B cell (primary cell): ENCODE results near the gene CIP2A. TPM values are rescaled to one million over a fixed set of nuclear protein-coding genes. Genes with fewer than 3 reads are reported as not detected.

ENCODE experiments used
- ATAC-seq: fragments of 200-7000 bp; cut with Tn5 transposase; one replicate; pipeline ENCODE4 v1.10.0; 2021; ENCODE audit warnings: low read depth, mild to moderate bottlenecking, moderate number of reproducible peaks, moderate library complexity
- CTCF ChIA-PET: fragments of 350-600 bp; sonication (Branson Sonifier 250); formaldehyde crosslinking; loops from one replicate; lab custom pipeline; 2021; ENCODE audit warnings: antibody characterized with exemption, inconsistent platforms; lab: Charles Lee
- POLR2A ChIA-PET: fragments of 350-600 bp; sonication (Branson Sonifier 250); formaldehyde crosslinking; loops from one replicate; lab custom pipeline; 2021; ENCODE audit warnings: antibody characterized with exemption; lab: Charles Lee
- DNase-seq: peaks from one replicate; pipeline ENCODE4 v3.0.0; 2013
- H2AFZ ChIP-seq: 2 replicates; pipeline ENCODE4 v1.6.1; 2012; ENCODE audit warnings: mild to moderate bottlenecking, low read depth, low read length; ENCODE audit not compliant: insufficient read depth, poor library complexity, severe bottlenecking
- H3K27ac ChIP-seq, 2 donors: 1 replicate in 1 of 2; 2 replicates in 1 of 2; pipeline ENCODE4 v1.5.1; 2012 to 2013; ENCODE audit warnings: low read length in 2 of 2, mild to moderate bottlenecking in 2 of 2, moderate library complexity in 1 of 2
- H3K27me3 ChIP-seq, 4 experiments: fragments of 200-600 bp in 1 of 4; sonication (generic) in 1 of 4; replicated peaks in 1 of 4; 1 replicate in 2 of 4; 2 replicates in 2 of 4; pipeline versions ENCODE4 v1.6.1 to v1.7.0; 2013 to 2016; ENCODE audit warnings: low read length in 3 of 4, mild to moderate bottlenecking in 2 of 4, mixed read lengths in 1 of 4, moderate library complexity in 1 of 4; ENCODE audit not compliant: insufficient read depth in 4 of 4, control insufficient read depth in 3 of 4; ENCODE audit errors: control extremely low read depth in 1 of 4
- H3K36me3 ChIP-seq, 2 experiments: replicated peaks in 1 of 2; 1 replicate in 1 of 2; 2 replicates in 1 of 2; pipeline versions ENCODE4 v1.6.1 to v1.7.1; 2013; ENCODE audit warnings: low read length in 1 of 2; ENCODE audit not compliant: insufficient read depth in 2 of 2, control insufficient read depth in 1 of 2; ENCODE audit errors: control extremely low read depth in 1 of 2, extremely low read depth in 1 of 2
- H3K4me1 ChIP-seq, 2 donors: fragments of 200-600 bp in 1 of 2; sonication (generic) in 1 of 2; 1 replicate in 1 of 2; 2 replicates in 1 of 2; pipeline versions ENCODE4 v1.5.1 to v1.6.1; 2013 to 2017; ENCODE audit warnings: low read length in 2 of 2; ENCODE audit not compliant: control insufficient read depth in 2 of 2, insufficient read depth in 2 of 2
- H3K4me2 ChIP-seq: replicated peaks from 2 replicates; pipeline ENCODE3; 2012; ENCODE audit warnings: mild to moderate bottlenecking, low read depth, low read length; ENCODE audit not compliant: poor library complexity, severe bottlenecking
- H3K4me3 ChIP-seq, 5 experiments: fragments of 200-600 bp in 1 of 5; sonication (generic) in 1 of 5; 1 replicate in 3 of 5; 2 replicates in 2 of 5; pipeline versions ENCODE4 v1.5.1 to v1.7.0; 2011 to 2016; ENCODE audit warnings: low read length in 4 of 5, mild to moderate bottlenecking in 4 of 5, low read depth in 2 of 5, control low read depth in 1 of 5, moderate library complexity in 1 of 5; ENCODE audit not compliant: insufficient read depth in 1 of 5; ENCODE audit errors: control extremely low read depth in 1 of 5, extremely low read depth in 1 of 5
- H3K79me2 ChIP-seq: fragments of 200-600 bp; sonication (generic); one replicate; pipeline ENCODE4 v1.6.0; 2016; ENCODE audit warnings: low read length; ENCODE audit not compliant: control insufficient read depth, insufficient read depth
- H3K9ac ChIP-seq: fragments of 200-600 bp; sonication (generic); 2 replicates; pipeline ENCODE4 v1.6.1; 2017; ENCODE audit warnings: mild to moderate bottlenecking, low read length, moderate library complexity
- H3K9me3 ChIP-seq, 3 donors: one replicate each; pipeline versions ENCODE4 v1.6.1 to v1.7.1; 2013; ENCODE audit warnings: low read length in 2 of 3; ENCODE audit not compliant: control insufficient read depth in 2 of 3, insufficient read depth in 1 of 3; ENCODE audit errors: control extremely low read depth in 1 of 3
- H4K20me1 ChIP-seq: 2 replicates; pipeline ENCODE4 v1.6.0; 2012; ENCODE audit warnings: mild to moderate bottlenecking, low read length; ENCODE audit not compliant: insufficient read depth, control insufficient read depth, poor library complexity, severe bottlenecking
- H3K27ac Mint-ChIP-seq: one replicate; pipeline ENCODE4 v1.8.0; 2021; ENCODE audit warnings: mixed read lengths
- H3K27me3 Mint-ChIP-seq: one replicate; pipeline ENCODE4 v1.8.0; 2021; ENCODE audit warnings: mixed read lengths
- H3K4me1 Mint-ChIP-seq: one replicate; pipeline ENCODE4 v1.8.0; 2021; ENCODE audit warnings: mixed read lengths
- H3K4me3 Mint-ChIP-seq: one replicate; pipeline ENCODE4 v1.8.0; 2021; ENCODE audit warnings: mixed read lengths
- H3K9me3 Mint-ChIP-seq: one replicate; pipeline ENCODE4 v1.8.0; 2022; ENCODE audit warnings: mixed read lengths; ENCODE audit not compliant: insufficient read depth
- CTCF ChIP-seq: fragments of 200-600 bp; IDR thresholded peaks from one replicate; pipeline ENCODE4 v1.8.0; 2022; ENCODE audit warnings: antibody characterized with exemption, mild to moderate bottlenecking
- EZH2 ChIP-seq: IDR thresholded peaks from 2 replicates; pipeline ENCODE4 v1.6.1; 2012; ENCODE audit warnings: borderline replicate concordance, low read depth, mild to moderate bottlenecking, moderate library complexity, low read length; ENCODE audit not compliant: insufficient read depth, poor library complexity, severe bottlenecking
- WGBS: methylation state at CpG from one replicate; pipeline ENCODE4 v1.1.5; 2013; ENCODE audit warnings: missing lambda C conversion rate; ENCODE audit not compliant: insufficient coverage; 5-methylcytosine and 5-hydroxymethylcytosine counted together
- intact Hi-C: fragments of 100-400 bp; cut with micrococcal nuclease; formaldehyde crosslinking; loops from one replicate; pipeline ENCODE4 v1.10.0; 2022
- polyA plus RNA-seq: library from polyadenylated mRNA; depleted of rRNA; stranded (reverse); fragments of >200 nt; gene quantifications from 2 replicates; pipeline ENCODE4 v1.2.3, GENCODE V29; 2012
- total RNA-seq, 2 donors: library from RNA; stranded (reverse); fragments of 120-200 nt in 1 of 2; gene quantifications; 1 replicate in 1 of 2; 2 replicates in 1 of 2; pipeline versions ENCODE4 v1.2.3 to v1.2.4, GENCODE V29; 2013 to 2022

CIP2A gene
- total and polyA plus RNA-seq, 2 donors (not counting 1 experiment from before 2014, with no cell fraction given), result 2.3 to 11.0 TPM

- H3K4me3 Mint-ChIP-seq, result no peak overlapping the region
- POLR2A ChIA-PET, result no interaction called here
- ATAC-seq, result no peak
Measured at GRCh38 chr3:108564564-108564963, 24.7 kb downstream of the CIP2A start.

DNA sequence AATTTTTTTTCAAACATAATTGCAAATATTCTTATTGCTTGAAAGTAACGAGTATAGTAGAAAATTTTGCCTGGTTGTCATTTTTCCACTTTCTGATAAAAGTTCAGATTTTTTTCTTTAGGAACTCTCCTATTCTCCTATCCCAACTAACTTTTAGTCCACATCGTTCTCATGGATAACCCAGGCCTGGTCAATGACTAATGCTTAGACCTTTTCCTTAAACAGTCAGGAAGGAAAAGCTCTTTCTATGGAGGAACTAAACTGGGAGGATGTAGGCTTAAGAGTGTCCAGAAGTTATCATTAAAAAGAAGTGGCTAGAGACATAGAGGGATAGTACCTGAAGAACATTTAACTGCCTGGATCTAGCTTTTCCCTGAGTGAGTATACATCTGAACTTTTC lies 26.7 kb downstream of the CIP2A start:
- no peak overlapping the region for H3K4me3 ChIP-seq
- peaks cover 0 to 1% of the 10 kb centered on the region in 2 experiments for H3K36me3 ChIP-seq
- DNase-seq, result no peak
- H3K27ac ChIP-seq, result no peak overlapping the region
- no peak overlapping the region for H3K27ac Mint-ChIP-seq
- POLR2A ChIA-PET, result no interaction called here
- no CpG with 5 or more reads among the region's 2 CpGs for WGBS
- TF ChIP-seq EZH2 (no peak), CTCF (no peak)
- no peak overlapping the region for H3K4me3 Mint-ChIP-seq
- ATAC-seq, result no peak
- no peak overlapping the region for H3K9ac ChIP-seq
- intact Hi-C loops, result no loop called here
- H3K4me1 ChIP-seq, result no peaks in the 10 kb centered on the region
- H3K27me3 ChIP-seq, result no peaks in the 10 kb centered on the region
- H3K27me3 Mint-ChIP-seq, result no peaks in the 10 kb centered on the region
- no peak overlapping the region for H3K4me2 ChIP-seq
- CTCF ChIA-PET, result interaction anchor here (1.1 kb wide), 1 partner anchor 73 kb away, joined by 3 read pairs; no protein-coding TSS in a partner anchor
- no peaks in the 10 kb centered on the region for H3K79me2 ChIP-seq
- H2AFZ ChIP-seq, result no peak overlapping the region
- H3K9me3 Mint-ChIP-seq, result no peaks in the 10 kb centered on the region
- no peaks in the 10 kb centered on the region for H3K9me3 ChIP-seq
- no peaks in the 10 kb centered on the region for H4K20me1 ChIP-seq
- no peaks in the 10 kb centered on the region for H3K4me1 Mint-ChIP-seq

More at GRCh38 chr3:108564564-108564963, 24.7 kb downstream of the CIP2A start:
- no peaks in the 10 kb centered on the region for H3K9me3 Mint-ChIP-seq
- H3K27me3 Mint-ChIP-seq, result no peaks in the 10 kb centered on the region
- intact Hi-C loops, result no loop called here
- no peak overlapping the region for H2AFZ ChIP-seq
- H3K27me3 ChIP-seq, result no peaks in the 10 kb centered on the region
- no peak for DNase-seq
- H3K79me2 ChIP-seq, result no peaks in the 10 kb centered on the region
- CTCF ChIA-PET, result interaction anchor here (1.2 kb wide), 1 partner anchor 86 kb away, joined by 3 read pairs; no protein-coding TSS in a partner anchor
- H3K36me3 ChIP-seq, result peaks cover 0 to 3% of the 10 kb centered on the region in 2 experiments
- H3K4me1 ChIP-seq, result no peaks in the 10 kb centered on the region
- H4K20me1 ChIP-seq, result no peaks in the 10 kb centered on the region
- H3K9me3 ChIP-seq, result no peaks in the 10 kb centered on the region
- H3K4me3 ChIP-seq, result no peak overlapping the region
- H3K9ac ChIP-seq, result no peak overlapping the region
- no peak overlapping the region for H3K27ac ChIP-seq
- TF ChIP-seq EZH2 (no peak), CTCF (no peak)
- H3K4me1 Mint-ChIP-seq, result no peaks in the 10 kb centered on the region
- H3K4me2 ChIP-seq, result no peak overlapping the region
- H3K27ac Mint-ChIP-seq, result no peak overlapping the region
